AG04450 (cell line): Measurements from ENCODE around the gene MPDZ. TPM values are rescaled to one million over a fixed set of nuclear protein-coding genes. Genes with fewer than 3 reads are reported as not detected.

Experiments
- CTCF ChIA-PET: fragments of 300-600, 350-600 bp; formaldehyde crosslinking; extraction: SDS; loops from one replicate; lab custom pipeline; 2022; ENCODE audit warnings: antibody characterized with exemption, inconsistent platforms; lab: Charles Lee
- POLR2A ChIA-PET: fragments of 350-600 bp; formaldehyde crosslinking; extraction: SDS; loops from one replicate; lab custom pipeline; 2021; ENCODE audit warnings: antibody characterized with exemption, inconsistent platforms; lab: Yijun Ruan, JAX
- DNase-seq: peaks from one replicate; pipeline ENCODE4 v3.0.0-alpha.2; 2011; ENCODE audit warnings: low read depth, low spot score
- H3K27ac ChIP-seq: one replicate; pipeline ENCODE4 v1.5.1; 2012; ENCODE audit warnings: low read depth, low read length, control low read depth
- H3K27me3 ChIP-seq: one replicate; pipeline ENCODE4 v1.6.0; 2012; ENCODE audit warnings: low read length; ENCODE audit not compliant: control insufficient read depth, insufficient read depth
- H3K4me3 ChIP-seq: 2 replicates; pipeline ENCODE4 v1.5.1; 2011; ENCODE audit warnings: mild to moderate bottlenecking, low read depth, low read length, control low read depth
- H3K9me3 ChIP-seq: 2 replicates; pipeline ENCODE4 v1.5.1; 2012; ENCODE audit warnings: low read length; ENCODE audit not compliant: control insufficient read depth, insufficient read depth
- polyA plus RNA-seq: library from polyadenylated mRNA; depleted of rRNA; stranded (reverse); fragments of >200 nt; gene quantifications from 2 replicates; pipeline ENCODE4 v1.2.3, GENCODE V29; 2011
- TF ChIP-seq, protein P1 (sequence below): IDR thresholded peaks from 2 replicates; pipeline ENCODE4 v1.5.1; 2011; ENCODE audit warnings: low read depth, low read length, control low read depth, inconsistent platforms

MPDZ gene
- polyA plus RNA-seq, 1 experiment = 31.6 TPM

DNA sequence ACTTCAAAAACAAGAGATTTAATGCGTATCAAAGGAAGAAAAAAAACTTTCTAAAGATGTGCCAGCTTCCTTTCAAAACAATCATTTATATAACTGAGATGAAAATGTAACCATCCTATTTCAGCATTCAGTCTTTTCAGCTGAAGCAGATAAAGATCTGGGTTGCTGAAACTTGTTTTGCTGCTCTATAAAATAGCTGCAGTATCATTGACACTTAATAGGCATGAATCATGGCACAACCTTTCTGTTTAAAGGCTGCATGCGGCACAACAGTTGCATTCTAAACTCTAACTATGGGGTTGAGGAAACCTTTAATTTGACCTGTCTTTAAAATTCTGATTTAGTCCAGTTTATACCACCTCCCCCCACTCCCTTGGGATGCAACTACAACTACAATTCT lies 196.7 kb downstream of the MPDZ start:
- POLR2A ChIA-PET = no interaction called here
- CTCF ChIA-PET = interaction anchor here (1.1 kb wide), 1 partner anchor 48 kb away, joined by 3 read pairs; no protein-coding TSS in a partner anchor

DNA sequence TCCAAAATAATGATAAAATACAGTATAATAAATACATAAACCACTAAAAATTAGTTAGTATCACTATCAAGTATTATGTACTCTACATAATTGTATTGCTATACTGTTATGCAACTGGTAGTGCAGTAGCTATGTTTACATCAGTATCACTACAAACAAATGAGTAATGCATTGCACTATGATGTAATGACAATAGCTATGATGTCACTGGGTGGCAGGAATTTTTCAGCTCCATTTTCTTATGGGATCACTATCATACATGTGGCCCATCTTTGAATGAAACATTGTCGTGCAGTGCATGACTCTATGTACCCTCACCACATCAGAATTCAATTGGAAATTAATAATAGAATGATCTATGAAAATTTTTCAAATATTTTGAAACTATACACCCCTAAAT lies 201.3 kb downstream of the MPDZ start:
- Histone ChIP-seq H3K27ac (no peak overlapping the region), H3K9me3 (no peaks in the 10 kb centered on the region), H3K4me3 (no peak overlapping the region), H3K27me3 (no peaks in the 10 kb centered on the region)
- no peak for DNase-seq
- CTCF ChIA-PET = interaction anchor here (1.5 kb wide), 1 partner anchor 11 kb away, joined by 14 read pairs; no protein-coding TSS in a partner anchor
- POLR2A ChIA-PET = no interaction called here
- TF ChIP-seq, protein P1, sequence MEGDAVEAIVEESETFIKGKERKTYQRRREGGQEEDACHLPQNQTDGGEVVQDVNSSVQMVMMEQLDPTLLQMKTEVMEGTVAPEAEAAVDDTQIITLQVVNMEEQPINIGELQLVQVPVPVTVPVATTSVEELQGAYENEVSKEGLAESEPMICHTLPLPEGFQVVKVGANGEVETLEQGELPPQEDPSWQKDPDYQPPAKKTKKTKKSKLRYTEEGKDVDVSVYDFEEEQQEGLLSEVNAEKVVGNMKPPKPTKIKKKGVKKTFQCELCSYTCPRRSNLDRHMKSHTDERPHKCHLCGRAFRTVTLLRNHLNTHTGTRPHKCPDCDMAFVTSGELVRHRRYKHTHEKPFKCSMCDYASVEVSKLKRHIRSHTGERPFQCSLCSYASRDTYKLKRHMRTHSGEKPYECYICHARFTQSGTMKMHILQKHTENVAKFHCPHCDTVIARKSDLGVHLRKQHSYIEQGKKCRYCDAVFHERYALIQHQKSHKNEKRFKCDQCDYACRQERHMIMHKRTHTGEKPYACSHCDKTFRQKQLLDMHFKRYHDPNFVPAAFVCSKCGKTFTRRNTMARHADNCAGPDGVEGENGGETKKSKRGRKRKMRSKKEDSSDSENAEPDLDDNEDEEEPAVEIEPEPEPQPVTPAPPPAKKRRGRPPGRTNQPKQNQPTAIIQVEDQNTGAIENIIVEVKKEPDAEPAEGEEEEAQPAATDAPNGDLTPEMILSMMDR = no peak

More for the DNA sequence above, 196.7 kb downstream of the MPDZ start:
- DNase-seq = no peak
- no peaks in the 10 kb centered on the region for H3K27me3 ChIP-seq
- H3K4me3 ChIP-seq = no peak overlapping the region
- TF ChIP-seq, protein P1 = no peak
- no peak overlapping the region for H3K27ac ChIP-seq
- H3K9me3 ChIP-seq = no peaks in the 10 kb centered on the region

GRCh38 chr9:13076616-13077015 lies 202.9 kb downstream of the MPDZ start:
- H3K4me3 ChIP-seq = no peak overlapping the region
- ChIA-PET POLR2A (no interaction called here), CTCF (no interaction called here)
- H3K27ac ChIP-seq = no peak overlapping the region
- no peaks in the 10 kb centered on the region for H3K27me3 ChIP-seq
- TF ChIP-seq, protein P1 = no peak
- no peaks in the 10 kb centered on the region for H3K9me3 ChIP-seq
- DNase-seq = no peak

DNA sequence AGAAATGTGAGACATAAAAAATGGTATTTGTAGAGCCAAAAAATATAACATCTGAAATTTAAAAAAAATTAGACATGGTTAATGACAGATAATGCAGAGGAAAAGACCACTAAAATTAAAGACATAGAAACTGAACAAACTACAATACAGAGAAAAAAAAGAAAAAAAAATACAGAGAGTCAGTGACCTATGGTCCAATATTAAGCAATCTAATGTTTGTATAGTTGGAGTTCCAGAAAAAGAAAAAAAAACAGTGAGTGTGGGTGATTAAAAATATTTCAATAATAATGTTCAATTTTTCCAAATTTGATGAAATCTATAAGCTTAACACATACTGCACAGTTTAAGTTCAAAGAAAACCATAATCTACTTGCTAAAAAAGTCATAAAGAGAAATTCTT lies 207.6 kb downstream of the MPDZ start:
- H3K4me3 ChIP-seq = no peak overlapping the region
- no peaks in the 10 kb centered on the region for H3K9me3 ChIP-seq
- ChIA-PET CTCF (no interaction called here), POLR2A (no interaction called here)
- no peaks in the 10 kb centered on the region for H3K27me3 ChIP-seq
- H3K27ac ChIP-seq = no peak overlapping the region
- DNase-seq = no peak
- TF ChIP-seq, protein P1 = no peak

DNA sequence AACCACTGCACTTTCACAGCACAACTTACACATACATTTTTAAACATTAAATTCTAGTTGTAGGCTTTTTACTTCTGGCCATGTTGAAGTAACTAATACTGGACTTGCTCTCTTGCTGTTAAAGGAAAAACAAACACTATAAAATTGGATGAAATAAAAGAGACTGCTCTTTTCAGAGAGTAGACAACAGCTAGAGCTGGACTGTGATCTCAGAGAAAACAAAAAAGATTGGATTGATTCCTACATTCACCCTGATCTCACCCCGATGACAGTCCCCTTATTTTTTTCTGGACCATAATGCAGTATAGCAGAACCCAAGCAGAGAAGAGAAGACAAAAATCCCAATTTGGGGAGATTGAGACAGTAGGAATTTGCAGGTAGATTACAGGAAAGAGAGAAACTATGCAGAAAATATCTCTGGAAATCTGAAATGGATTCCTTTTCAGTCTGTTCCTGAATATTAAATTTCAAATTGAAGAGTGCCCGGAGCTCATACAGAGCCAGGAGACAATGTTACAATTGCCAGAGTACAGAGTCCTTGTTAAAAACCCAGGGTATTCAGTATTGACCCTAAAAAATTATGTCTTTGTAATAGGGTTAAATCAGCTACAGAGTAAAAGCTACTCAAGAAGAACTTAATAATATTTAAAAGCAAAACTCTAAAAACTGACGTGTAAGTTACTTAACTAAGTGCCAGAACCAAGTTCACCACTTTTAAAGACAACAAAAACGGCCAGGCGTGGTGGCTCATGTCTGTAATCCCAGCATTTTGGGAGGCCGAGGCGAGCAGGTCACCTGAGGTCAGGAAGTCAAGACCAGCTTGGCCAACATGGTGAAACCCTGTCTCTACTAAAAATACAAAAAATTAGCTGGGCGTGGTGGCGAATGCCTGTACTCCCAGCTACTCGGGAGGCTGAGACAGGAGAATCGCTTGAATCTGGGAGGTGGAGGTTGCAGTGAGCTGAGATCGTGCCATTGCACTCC lies 208.6 kb downstream of the MPDZ start:
- no peaks in the 10 kb centered on the region for H3K27me3 ChIP-seq
- POLR2A ChIA-PET = no interaction called here

More for the DNA sequence above, 208.6 kb downstream of the MPDZ start:
- Histone ChIP-seq H3K27ac (no peak overlapping the region), H3K9me3 (no peaks in the 10 kb centered on the region), H3K4me3 (no peak overlapping the region)
- TF ChIP-seq, protein P1 = no peak
- CTCF ChIA-PET = interaction anchor here (1.0 kb wide), 1 partner anchor 20 kb away, joined by 3 read pairs; no protein-coding TSS in a partner anchor
- DNase-seq = no peak
